ENCODE measurements around the gene LY6G5C. TPM values are rescaled to one million over a fixed set of nuclear protein-coding genes. Genes with fewer than 3 reads are reported as not detected.

LY6G5C gene
- total and polyA plus RNA-seq, 2 experiments from 2014 or later = 2.1 TPM; not detected in 1

DNA sequence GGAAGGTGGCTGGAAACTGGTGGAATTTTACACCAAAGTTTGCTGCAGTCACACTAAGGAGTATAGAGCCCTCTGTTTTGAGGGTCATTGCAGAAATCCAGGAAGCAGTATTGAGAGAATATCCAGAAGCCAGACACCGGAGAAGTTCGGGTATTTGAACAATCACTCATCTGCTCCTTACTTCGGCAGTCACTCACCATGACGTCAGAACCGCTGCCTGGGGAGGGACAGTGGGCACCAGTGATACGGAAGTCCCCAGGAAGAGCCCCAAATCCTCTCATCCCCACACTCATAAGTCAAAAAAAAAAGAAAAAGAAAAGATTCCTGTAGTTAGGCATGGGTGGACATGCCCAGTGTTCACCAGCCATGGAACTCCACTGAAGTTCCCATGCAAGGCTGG is 4.0 kb downstream of the LY6G5C start:
- Histone ChIP-seq H2AFZ (no peak overlapping the region), H3K36me3 (ENCODE audit: insufficient read depth) (no peaks in the 10 kb centered on the region), H3K79me2 (replicated peaks; ENCODE audit: insufficient read depth) (no peaks in the 10 kb centered on the region), H3K4me1 (ENCODE audit: insufficient read depth) (peaks cover 4% of the 10 kb centered on the region; the same call in 1 of the 2 replicates), H3K27ac (ENCODE audit: low read depth) (no peak overlapping the region), H3K4me2 (no peak overlapping the region), H3F3A (replicated peaks; ENCODE audit: low read depth) (peaks cover 7% of the 10 kb centered on the region; the same call in 1 of the 2 replicates), H3K9me2 (ENCODE audit: insufficient read depth) (no peaks in the 10 kb centered on the region), H4K20me1 (replicated peaks; ENCODE audit: insufficient read depth) (no peaks in the 10 kb centered on the region; the same call in 1 of the 2 replicates), H3K4me3 (no peak overlapping the region), H3K27me3 (ENCODE audit: insufficient read depth) (peaks cover 10% of the 10 kb centered on the region)
- no peak for DNase-seq (ENCODE audit: low spot score)
- no peak for ATAC-seq
- Mint-ChIP-seq H3K27ac (no peak overlapping the region), H3K4me1 (peaks cover 13% of the 10 kb centered on the region), H3K9me3 (no peaks in the 10 kb centered on the region; the same call in 1 of the 3 replicates), H3K36me3 (ENCODE audit: low read depth) (peaks cover 14% of the 10 kb centered on the region), H3K27me3 (ENCODE audit: insufficient read depth, low read depth, poor library complexity) (peaks cover 33% of the 10 kb centered on the region), H3K4me3 (no peak overlapping the region)
- TF ChIP-seq CREB1 (CRISPR knock-in tag; IDR thresholded peaks at IDR 0.05; ENCODE audit: low read depth) (no peak), JUNB (IDR thresholded peaks at IDR 0.05; ENCODE audit: unreplicated experiment) (no peak), EZH2phosphoT487 (IDR thresholded peaks at IDR 0.05; ENCODE audit: unreplicated experiment) (no peak), STAT1 (IDR thresholded peaks at IDR 0.05; ENCODE audit: unreplicated experiment) (no peak), ZNF331 (CRISPR knock-in tag; IDR thresholded peaks at IDR 0.05; ENCODE audit: low read depth) (no peak), ZNF114 (CRISPR knock-in tag; IDR thresholded peaks at IDR 0.05) (no peak), ZNF462 (CRISPR knock-in tag; IDR thresholded peaks at IDR 0.05) (no peak), POLR2AphosphoS5 (IDR thresholded peaks at IDR 0.05; ENCODE audit: low read depth) (no peak), EZH2 (IDR thresholded peaks at IDR 0.05; ENCODE audit: low read depth, unreplicated experiment) (no peak), NANOG (IDR thresholded peaks at IDR 0.05; ENCODE audit: borderline replicate concordance) (no peak), ETS1 (IDR thresholded peaks at IDR 0.05) (no peak)
- TF ChIP-seq, protein P1, sequence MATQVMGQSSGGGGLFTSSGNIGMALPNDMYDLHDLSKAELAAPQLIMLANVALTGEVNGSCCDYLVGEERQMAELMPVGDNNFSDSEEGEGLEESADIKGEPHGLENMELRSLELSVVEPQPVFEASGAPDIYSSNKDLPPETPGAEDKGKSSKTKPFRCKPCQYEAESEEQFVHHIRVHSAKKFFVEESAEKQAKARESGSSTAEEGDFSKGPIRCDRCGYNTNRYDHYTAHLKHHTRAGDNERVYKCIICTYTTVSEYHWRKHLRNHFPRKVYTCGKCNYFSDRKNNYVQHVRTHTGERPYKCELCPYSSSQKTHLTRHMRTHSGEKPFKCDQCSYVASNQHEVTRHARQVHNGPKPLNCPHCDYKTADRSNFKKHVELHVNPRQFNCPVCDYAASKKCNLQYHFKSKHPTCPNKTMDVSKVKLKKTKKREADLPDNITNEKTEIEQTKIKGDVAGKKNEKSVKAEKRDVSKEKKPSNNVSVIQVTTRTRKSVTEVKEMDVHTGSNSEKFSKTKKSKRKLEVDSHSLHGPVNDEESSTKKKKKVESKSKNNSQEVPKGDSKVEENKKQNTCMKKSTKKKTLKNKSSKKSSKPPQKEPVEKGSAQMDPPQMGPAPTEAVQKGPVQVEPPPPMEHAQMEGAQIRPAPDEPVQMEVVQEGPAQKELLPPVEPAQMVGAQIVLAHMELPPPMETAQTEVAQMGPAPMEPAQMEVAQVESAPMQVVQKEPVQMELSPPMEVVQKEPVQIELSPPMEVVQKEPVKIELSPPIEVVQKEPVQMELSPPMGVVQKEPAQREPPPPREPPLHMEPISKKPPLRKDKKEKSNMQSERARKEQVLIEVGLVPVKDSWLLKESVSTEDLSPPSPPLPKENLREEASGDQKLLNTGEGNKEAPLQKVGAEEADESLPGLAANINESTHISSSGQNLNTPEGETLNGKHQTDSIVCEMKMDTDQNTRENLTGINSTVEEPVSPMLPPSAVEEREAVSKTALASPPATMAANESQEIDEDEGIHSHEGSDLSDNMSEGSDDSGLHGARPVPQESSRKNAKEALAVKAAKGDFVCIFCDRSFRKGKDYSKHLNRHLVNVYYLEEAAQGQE (IDR thresholded peaks at IDR 0.05; ENCODE audit: unreplicated experiment) = no peak
- TF ChIP-seq, protein P2, sequence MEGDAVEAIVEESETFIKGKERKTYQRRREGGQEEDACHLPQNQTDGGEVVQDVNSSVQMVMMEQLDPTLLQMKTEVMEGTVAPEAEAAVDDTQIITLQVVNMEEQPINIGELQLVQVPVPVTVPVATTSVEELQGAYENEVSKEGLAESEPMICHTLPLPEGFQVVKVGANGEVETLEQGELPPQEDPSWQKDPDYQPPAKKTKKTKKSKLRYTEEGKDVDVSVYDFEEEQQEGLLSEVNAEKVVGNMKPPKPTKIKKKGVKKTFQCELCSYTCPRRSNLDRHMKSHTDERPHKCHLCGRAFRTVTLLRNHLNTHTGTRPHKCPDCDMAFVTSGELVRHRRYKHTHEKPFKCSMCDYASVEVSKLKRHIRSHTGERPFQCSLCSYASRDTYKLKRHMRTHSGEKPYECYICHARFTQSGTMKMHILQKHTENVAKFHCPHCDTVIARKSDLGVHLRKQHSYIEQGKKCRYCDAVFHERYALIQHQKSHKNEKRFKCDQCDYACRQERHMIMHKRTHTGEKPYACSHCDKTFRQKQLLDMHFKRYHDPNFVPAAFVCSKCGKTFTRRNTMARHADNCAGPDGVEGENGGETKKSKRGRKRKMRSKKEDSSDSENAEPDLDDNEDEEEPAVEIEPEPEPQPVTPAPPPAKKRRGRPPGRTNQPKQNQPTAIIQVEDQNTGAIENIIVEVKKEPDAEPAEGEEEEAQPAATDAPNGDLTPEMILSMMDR (conservative IDR thresholded peaks at IDR 0.05; ENCODE audit: low read depth in 2 of 2) = no peak

All from GM23338 (cell line).